Kidney glomerular epithelial cell (primary cell): Measurements from ENCODE around the gene ZC3H12D.
"Not testable (repeated sequence)": the region's sequence is repeated elsewhere in the genome, so short reads cannot be mapped to it uniquely, and the experiment has no call there.

Experiments used
- DNase-seq: peaks from one replicate; lab custom pipeline; 2025; lab: John Stamatoyannopoulos, UW

ZC3H12D gene

DNA sequence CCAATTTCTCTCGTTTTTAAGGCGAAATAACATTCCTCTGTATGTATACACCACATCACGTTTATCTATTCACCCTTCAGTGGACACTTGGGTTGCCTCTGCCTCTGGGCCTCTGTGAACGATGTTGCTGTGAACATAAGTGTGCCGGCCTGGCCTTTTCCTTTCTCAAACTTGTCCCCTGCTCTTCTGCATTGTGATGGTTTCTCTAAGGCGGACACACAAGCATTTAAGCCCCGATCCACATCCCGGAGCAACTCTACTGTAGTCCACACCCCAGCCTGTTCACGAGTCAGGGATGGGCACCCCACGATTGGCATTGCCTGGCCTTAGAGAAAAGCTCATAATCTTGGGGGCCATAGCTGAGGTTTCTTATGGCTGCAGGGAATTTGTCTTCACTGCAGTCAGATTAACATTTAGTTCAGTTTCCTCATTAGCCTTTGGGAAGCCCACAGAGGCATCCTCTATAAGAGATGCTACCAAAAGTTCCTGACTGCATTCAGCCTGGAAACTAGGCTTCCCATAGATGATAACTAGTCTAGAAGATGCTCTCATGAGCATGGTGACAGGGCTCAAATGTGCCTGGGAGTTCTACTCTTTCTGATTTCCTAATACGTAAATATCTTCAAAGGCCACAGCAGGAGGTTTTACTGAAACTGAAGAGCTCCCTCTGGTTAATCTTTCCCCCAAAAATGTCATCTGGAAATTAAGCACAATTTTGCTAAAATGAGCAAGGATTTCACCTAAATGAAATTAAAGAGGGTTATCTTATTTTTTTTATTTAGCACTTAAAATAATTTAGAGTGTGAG, 762 bp downstream of the ZC3H12D start:
- DNase-seq: no peak

DNA sequence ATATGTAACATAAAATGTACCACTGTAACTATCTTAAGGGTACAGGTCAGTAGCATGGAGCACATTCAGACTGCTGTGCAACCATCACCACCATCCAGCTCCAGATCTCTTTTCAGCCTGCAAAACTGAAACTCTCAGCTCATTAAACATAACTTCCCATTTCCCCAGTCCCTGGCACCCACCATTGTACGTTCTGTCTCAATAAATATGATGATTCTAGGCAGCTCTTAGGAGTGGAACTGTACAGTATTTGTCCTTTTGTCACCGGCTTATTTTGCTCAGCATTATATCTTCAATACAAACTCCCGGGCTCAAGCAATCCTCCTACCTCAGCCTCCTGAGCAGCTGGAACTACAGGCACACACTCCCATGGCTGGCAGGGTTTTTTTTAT, 1.5 kb downstream of the ZC3H12D start:
- DNase-seq: no peak

DNA sequence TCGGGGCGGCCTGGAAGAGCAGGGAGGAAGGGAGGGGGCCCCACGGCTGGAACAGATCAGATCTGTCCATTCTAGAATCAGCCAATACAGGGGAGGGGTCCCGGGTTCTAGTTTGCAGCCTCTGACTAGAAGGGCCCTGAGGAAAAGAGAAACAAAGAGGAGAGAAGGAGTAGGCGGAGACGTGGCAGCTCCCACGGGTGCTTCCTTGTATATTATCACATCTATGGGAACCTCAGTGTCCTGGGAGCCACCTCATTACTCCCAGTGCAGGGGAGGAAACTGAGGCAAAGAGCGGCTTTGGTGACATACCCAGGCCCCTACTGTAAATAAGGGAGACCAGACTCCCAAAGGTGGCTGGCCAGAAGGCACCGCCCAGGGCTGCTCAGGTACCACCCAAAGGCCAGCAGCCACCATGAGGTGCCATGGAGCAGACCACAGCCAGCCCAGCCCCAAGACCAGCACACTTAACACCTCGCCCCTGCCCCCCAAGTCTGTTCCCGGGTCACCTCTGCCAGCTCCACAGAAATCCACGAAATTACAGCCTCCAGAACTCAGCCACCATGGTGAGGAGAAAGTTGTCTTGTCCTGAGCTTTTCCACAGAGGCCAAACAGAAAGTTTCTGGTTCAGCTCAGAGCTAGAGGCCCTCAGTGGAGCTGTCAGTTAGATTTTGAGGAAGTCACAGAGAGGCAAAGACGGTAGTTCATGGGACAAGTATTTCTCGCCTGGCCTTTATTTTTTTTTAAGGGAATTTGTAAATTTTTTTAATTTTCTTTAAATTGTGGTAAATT, 2.1 kb downstream of the ZC3H12D start:
- no peak for DNase-seq

DNA sequence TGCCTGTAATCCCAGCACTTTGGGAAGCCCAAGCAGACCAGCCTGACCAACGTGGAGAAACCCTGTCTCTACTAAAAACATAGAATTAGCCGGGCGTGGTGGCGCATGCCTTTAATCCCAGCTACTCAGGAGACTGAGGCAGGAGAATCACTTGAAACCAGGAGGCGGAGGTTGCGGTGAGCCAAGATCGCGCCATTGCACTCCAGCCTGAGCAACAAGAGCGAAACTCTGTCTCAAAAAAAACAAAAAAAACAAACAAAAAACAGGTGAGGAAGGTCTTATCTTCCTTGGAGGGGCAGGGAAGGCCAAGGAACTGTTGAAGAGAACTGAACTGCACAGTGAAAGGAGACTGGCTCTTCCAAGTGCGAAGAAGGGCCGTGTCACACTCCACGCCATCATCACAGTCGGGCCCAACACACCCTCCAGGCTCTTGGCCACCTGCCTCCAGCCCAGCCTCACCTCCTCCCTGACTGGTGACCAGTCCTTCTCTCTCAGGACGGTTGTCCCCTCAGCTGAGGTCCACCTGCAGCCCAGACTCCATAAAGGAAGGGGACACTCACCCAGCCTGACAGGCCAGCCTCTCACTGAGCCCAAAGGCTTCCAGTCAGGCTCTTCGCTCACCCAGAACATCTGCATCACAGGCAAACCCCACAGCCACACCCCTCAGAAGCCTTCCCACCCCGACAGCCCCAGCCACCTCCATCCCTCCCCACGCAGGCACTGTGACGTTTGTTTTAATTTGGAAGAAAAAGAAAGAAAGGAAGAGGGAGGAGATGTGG, 4.1 kb downstream of the ZC3H12D start:
- DNase-seq: no peak

DNA sequence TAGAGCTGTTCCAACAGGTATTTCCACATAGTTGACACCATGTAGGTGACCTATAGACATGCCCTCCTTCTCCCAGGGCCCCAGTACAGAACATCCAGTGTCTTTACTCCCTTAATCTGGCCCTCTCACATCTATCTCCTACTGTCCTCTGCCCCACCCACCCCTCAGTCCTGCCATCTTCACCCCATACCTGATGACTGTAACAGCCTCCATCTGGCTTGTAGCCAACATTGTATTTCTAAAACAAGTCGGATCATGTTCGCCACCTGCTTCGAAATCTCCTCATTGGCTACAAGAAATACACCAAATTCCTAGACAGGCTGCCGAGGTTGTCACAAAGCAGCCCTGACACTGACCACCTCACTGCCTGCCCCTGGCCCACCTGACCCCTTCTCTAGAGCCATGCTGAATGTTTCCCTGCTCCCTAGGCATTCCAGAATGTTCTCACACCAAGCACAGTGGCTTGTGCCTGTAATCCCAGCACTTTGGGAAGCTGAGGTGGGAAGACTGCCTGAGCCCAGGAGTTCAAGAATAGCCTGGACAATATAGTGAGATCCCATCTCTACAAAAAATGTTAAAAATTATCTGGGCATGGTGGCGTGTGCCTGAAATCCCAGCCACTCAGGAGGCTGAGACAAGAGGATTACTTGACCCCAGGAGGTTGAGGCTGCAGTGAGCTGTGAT, 6.0 kb downstream of the ZC3H12D start:
- no peak for DNase-seq

DNA sequence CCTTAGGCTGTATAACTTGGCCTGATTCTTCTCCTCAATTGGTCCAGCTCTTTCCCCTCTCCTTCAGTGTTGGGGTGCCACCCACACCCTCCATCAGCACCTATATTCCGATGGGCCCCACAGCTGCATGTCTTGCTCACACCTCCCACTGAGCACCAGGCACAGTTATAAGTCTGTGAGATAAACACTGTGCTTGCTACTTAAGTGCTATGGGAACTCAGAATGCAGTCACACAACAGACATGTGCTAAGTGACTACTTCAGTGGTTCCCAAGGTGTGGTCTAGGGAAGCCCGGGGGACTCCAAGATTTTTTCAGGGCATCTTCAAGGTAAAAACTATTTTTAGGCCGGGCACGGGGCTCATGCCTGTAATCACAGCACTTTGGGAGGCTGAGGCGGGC, 7.3 kb downstream of the ZC3H12D start:
- DNase-seq: no peak

DNA sequence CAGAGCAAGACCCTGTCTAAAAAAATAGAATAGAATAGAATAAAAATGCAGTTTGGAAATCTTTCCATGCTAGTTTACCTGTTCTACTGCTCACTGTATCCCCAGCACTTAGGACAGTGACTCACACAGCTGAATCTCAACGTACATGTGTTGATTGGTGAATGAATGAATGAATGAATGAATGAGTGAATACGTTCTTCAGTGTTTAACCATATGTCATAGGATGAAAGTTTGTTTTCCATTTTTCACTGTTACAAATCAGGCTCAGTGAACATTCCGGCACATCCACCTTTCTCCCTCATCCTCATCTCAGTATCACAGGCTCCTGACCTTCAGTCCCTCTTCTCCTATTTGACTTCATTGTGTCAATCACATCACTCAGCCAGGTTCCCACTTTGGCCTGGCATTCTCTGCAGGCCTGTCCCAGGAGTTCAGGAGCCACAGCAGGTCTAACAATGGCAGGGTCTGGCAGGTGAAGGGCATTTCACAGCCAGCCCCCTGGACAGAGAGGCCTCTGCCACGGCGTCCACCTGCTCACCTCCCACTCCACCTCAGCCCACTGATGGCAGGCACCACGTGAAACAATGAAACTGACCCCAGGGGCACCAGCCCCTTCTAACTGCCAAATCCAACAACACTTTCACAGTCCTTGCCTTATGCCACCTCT, 7.9 kb downstream of the ZC3H12D start:
- DNase-seq: no peak

DNA sequence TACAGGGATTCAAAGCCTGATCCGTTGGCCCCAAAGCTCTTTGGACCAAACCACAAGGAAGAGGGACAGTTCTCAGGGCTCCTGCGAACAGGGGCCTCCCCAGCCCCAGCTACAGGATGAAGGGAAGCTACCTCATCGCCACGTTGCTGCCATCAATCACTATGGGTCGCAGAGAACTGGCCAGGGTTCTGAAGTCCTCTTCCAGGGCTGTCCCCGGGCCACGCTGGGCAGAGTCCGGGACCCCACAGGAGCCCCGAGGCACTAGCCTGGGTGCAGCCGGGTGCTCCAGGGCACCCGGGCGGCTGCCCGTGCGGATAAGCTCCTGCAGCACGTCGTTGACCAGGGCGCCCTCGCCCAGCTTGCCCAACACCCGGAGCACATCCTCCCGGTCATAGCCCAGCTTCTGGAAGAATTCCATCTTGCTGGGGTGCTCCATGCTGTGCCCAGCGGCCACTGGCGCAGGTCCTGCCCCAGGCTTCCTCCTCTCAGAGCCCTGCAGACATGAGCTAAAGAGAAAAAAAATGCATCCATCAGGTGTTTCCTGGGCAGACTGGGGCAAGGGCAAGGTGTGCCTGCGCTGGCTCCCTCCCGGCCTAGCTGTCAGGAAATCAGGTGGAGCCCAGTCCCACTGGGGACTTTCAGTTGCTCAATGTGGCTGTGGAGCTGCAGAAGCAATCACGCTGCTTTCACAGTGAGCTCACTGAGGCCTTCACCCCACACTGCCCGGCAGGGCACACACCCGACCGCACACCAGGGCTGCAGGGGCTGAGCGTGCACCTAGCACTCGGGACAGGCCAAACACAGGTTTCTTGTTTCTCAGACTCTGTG, 10.5 kb downstream of the ZC3H12D start:
- DNase-seq: no peak

DNA sequence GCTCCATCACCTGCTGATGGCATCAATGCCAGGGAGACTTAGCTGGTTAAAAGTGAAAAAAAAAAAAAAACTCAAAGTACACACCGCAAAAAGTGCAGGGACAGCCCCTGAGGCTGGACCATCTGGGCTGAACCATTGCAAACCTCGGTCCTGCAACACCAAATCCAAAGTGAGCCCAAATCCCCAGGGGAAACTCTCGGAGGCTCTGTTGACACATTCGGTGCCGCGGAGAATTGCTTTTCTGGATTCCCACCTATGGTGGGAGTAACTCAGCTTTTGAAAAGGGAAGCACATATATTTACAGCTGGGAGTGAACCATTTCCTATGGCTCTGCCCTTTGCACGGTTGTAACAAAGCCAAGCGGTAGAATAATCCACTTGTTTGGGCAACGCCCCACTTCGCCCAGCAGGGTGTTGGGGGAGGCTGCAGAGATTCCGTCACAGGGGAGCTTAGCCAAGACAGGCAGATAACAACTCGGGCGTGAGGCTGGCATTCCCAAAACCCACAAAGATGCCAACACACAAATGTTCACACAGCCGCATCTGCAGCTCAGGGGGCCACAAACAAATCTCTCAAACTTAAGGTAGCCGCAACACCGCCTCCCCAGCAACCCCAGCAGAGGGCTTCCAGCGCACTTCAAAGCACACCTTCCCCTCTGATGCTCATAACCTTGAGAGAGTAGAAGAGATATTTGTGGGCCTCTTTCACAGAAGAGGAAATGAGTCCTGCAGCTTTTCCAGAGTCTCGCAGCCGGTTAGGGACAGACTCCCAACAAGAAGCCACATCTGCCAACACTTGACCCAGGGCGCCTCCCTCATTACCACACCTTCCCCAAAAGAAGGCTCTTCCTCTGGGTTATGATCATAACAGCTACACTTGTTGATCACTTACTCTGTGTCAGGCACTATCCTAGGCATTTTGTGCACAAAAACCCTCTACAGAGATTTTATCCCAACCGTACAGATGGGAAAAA, 11.4 kb downstream of the ZC3H12D start:
- no peak for DNase-seq

DNA sequence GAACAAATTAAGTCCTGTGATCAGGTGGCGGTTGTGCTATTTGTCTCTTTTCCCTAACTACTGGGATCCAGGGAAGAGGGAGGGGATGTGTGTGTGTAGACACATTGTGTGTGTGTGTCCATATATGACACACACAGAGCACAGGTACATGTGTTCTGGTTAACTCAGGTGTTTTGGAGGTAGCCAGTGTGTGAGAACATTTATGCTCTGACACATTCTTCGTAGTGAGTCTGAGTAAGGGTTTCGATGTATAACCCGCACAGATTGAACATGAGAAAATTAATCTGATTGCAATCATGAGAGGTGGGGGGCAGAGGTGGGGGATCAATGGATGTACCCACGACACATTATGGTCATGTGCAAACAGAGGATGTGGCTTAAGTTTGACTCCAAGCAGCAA, 12.6 kb downstream of the ZC3H12D start:
- DNase-seq: no peak

DNA sequence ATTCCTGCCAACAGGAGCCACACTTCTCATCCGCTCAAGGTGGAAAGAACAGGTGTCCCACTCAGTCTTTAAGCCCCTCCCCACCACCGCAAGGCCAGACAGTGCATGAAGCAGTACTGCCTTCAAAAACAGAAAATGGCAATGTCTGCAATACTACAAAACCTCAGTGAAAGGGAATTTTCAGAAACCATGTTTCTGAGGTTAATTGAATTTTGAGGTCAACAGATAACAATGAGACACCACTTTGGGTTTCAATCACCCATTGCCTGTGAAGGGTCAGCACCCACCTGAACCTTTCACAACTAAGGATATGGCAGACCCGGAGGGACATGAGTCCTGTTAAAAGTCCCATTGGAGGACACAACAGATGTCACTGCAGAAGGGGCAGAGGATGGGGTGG, 13.0 kb downstream of the ZC3H12D start:
- DNase-seq: no peak

DNA sequence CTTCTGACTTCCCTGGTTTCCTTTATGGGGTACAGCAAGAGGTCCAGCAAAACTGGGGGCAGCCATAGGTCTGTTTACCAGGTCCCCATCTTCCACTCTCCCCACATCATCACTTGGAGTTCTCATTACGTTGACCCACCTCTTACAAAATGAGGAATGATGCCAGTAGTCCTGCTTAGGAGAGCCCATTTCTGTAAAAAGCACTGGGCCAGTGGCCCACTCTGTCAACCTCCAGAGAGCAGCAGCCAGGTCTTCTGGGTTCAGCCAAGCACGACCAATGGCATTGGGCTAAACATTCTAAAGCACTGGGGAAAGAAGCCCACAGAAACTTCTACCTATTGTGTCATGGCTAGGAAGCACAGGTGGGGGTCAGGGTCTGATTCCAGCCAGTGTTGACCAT, 13.9 kb downstream of the ZC3H12D start:
- DNase-seq: no peak

DNA sequence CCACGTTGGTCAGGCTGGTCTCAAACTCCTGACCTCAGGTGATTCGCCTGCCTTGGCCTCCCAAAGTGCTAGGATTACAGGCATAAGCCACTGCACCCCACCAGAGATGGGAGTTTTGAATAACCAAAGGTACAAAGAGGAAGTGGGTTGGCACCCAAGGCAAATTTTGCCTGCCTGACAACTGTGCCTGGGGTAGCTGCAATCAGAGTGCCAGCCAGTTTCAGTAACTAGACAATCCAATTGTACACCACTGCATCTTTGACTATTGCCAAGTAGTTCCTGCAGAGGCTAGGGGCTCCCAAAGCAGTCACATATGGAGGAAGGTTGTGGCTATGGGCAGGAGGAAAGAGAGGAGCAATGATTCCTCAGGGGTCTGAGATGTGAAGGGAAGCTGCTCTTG, 16.6 kb downstream of the ZC3H12D start:
- DNase-seq: no peak

DNA sequence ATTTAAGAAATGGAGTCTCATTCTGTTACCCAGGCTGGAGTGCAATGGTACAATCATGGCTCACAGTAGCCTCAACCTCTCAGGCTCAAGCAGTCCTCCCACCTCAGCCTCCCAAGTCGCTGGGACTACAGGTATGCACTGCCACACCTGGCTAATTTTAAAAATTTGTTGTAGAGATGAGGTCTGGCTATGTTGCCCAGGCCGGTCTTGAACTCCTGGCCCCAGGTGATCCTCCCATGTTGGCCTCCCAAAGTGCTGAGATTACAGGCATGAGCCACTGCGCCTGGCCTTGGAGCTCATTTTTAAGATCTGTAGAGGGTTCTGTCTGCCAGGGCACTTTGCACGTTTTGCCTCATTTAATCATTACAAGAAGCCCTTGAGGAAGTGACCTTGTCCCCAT, 17.5 kb downstream of the ZC3H12D start:
- no peak for DNase-seq

DNA sequence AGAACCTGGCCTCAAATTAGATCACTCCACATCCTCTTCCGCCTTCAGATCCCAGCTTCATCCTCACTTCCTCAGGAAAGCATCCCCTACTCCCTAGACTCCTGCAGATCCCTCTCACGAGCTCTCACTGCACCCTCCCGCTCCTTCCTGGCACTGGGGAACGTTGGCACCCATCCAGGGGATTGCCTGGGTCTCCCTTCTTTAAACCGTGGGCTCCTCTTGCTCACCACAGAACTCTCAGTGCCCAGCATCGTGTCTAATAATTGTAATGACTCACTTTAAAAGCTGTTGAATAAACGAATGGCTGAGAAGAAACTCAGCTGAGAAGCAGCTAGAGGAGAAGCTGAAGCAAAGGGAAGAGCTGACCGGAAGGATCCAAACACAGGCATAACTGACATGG, 20.4 kb downstream of the ZC3H12D start:
- no peak for DNase-seq

DNA sequence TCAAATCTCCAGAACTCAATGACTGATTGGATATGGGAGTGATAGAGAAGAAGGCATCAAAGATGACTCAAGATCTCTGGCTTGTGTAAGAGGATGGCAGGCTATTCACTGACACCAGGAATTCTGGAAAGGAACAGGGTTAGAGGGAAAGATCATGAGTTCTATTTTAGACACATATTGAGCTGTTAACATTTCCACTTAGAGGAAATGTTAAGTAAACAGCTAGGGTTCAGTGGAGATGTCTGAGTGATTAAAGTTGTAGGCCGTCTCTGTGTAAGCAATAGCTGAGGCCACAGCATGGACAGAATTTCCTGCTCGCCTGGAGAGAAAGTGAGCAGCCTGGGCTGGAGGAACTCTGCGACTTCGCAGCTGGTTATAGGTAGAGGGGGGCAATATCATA, 21.0 kb downstream of the ZC3H12D start:
- DNase-seq: peak; percentile 22

DNA sequence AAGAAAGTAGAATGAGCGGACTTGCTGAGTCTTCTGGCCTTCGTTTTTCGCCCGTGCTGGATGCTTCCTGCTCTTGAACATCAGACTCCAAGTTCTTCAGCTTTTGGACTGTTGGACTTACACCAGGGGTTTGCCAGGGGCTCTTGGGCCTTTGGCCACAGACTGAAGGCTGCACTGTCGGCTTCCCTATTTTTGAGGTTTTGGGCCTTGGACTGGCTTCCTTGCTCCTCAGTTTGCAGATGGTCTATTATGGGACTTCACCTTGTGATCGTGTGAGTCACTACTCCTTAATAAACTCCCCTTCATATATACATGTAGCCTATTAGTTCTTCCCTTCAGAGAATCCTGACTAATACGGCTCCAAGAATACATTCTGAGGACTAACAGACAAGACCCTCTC, 22.1 kb downstream of the ZC3H12D start:
- DNase-seq: not testable (repeated sequence)

DNA sequence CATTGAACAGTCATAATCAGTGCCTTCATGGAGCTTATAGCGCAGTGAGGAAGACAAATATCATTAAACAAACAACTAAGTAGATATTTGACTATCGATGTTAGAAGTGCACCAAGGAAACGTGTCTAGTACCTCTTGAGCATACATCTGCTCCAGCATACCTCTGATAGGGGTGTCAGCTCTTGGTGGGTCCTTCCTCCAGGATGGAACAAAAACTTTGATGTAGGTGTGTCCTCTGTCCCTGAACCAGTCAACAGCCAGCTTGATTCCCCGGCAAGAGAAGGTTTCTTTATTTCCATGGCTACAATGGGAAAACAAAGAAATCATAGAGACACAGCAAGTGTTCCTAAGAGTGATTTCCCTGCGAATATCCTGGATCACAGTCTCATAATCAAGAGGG, 23.1 kb downstream of the ZC3H12D start:
- DNase-seq: no peak

DNA sequence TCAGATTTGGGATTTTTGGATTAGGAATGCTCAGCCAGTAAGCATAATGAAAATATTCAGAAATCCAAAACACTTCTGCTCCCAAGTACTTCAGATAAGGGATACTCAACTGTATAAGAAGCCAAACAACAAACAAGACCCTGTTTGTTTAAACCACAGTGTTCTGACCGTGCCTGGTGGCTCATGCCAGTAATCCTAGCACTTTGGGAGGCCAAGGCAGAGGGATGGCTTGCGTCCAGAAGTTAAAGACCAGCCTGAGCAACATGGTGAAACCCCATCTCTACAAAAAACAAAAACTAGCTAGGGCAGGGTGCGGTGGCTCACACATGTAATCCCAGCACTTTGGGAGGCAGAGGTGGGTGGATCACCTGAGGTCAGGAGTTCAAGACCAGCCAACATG, 24.6 kb downstream of the ZC3H12D start:
- not testable (repeated sequence) for DNase-seq

DNA sequence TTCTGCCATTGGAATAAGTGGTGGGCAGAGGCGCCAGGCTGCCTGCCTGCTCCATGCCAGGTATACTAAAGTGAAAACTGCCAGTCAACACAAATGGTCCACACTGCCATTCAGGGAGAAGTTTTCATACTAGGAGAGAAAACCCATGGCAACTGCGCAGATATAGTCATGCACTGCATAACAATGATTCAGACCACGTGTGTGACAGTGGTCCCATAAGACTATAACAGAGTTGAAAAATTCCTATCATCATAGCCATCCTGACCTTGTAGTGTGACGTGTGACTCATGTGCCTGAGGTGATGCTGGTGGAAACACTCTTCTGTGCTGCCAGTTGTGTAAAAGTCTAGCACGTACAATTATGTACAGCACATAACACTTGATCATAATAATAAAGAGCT, 25.1 kb downstream of the ZC3H12D start:
- DNase-seq: no peak
